K562 (cell line): ENCODE measurements around the gene ABCB4.
"Not testable (repeated sequence)": the region's sequence is repeated elsewhere in the genome, so short reads cannot be mapped to it uniquely, and the experiment has no call there.

ENCODE experiments used
- CHD4 ChIP-seq: fragments of 200-600 bp; sonication (generic); IDR thresholded peaks from 3 replicates; pipeline ENCODE4 v1.6.1; 2012; ENCODE audit warnings: low read depth, mild to moderate bottlenecking, mixed read lengths, low read length, inconsistent platforms; ENCODE audit not compliant: insufficient read depth, insufficient replicate concordance, poor library complexity, severe bottlenecking
- KLF10 ChIP-seq: fragments of 250-450 bp; sonication (Bioruptor Pico); IDR thresholded peaks from 2 replicates; pipeline ENCODE4 v1.6.1; 2021; ENCODE audit warnings: matching md5 sums
- MEIS2 ChIP-seq: fragments of 450-650 bp; IDR thresholded peaks from 2 replicates; pipeline ENCODE4 v1.6.1; 2014; ENCODE audit warnings: mild to moderate bottlenecking; ENCODE audit not compliant: partially characterized antibody
- RFX5 ChIP-seq: IDR thresholded peaks from 2 replicates; pipeline ENCODE4 v1.6.1; 2011; ENCODE audit warnings: low read depth, mild to moderate bottlenecking, improper control_type of control experiment, low read length
- TEAD1 ChIP-seq, 2 experiments: fragments of 450-650 bp in 1 of 2; sonication (generic) in 1 of 2; formaldehyde crosslinking; IDR thresholded peaks; 2 replicates each; pipeline versions ENCODE4 v1.4.0 to v1.8.0; 2020 to 2022; ENCODE audit warnings: mild to moderate bottlenecking in 2 of 2, missing genetic modification reagents in 1 of 2
- TF ChIP-seq, protein P1 (sequence below), 2 experiments: fragments of 450-650 bp in 1 of 2; IDR thresholded peaks; 2 replicates each; pipeline ENCODE4 v1.6.1; 2011 to 2017; ENCODE audit warnings: low read depth in 2 of 2, antibody characterized with exemption in 1 of 2, borderline replicate concordance in 1 of 2, low read length in 1 of 2, mild to moderate bottlenecking in 1 of 2, mixed read lengths in 1 of 2; ENCODE audit not compliant: control insufficient read depth in 1 of 2
- TF ChIP-seq, protein P2 (sequence below), 3 experiments: IDR thresholded peaks in 2 of 3; conservative IDR thresholded peaks in 1 of 3; 2 replicates each; pipeline ENCODE4 v1.5.1; 2011 to 2012; ENCODE audit warnings: low read length in 3 of 3, mild to moderate bottlenecking in 3 of 3, control low read depth in 2 of 3, improper control_type of control experiment in 1 of 3, inconsistent platforms in 1 of 3, low read depth in 1 of 3, mixed read lengths in 1 of 3, moderate library complexity in 1 of 3; ENCODE audit not compliant: insufficient read depth in 2 of 3

DNA sequence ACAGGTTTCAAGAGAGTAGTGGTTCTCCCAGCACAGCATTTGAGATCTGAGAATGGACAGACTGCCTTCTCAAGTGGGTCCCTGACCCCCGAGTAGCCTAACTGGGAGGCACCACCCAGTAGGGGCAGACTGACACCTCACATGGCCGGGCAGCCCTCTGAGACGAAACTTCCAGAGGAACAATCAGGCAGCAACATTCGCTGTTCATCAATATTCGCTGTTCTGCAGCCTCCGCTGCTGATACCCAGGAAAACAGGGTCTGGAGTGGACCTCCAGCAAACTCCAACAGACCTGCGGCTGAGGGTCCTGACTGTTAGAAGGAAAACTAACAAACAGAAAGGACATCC is 10.0 kb downstream of the ABCB4 start:
- TF ChIP-seq, protein P1, sequence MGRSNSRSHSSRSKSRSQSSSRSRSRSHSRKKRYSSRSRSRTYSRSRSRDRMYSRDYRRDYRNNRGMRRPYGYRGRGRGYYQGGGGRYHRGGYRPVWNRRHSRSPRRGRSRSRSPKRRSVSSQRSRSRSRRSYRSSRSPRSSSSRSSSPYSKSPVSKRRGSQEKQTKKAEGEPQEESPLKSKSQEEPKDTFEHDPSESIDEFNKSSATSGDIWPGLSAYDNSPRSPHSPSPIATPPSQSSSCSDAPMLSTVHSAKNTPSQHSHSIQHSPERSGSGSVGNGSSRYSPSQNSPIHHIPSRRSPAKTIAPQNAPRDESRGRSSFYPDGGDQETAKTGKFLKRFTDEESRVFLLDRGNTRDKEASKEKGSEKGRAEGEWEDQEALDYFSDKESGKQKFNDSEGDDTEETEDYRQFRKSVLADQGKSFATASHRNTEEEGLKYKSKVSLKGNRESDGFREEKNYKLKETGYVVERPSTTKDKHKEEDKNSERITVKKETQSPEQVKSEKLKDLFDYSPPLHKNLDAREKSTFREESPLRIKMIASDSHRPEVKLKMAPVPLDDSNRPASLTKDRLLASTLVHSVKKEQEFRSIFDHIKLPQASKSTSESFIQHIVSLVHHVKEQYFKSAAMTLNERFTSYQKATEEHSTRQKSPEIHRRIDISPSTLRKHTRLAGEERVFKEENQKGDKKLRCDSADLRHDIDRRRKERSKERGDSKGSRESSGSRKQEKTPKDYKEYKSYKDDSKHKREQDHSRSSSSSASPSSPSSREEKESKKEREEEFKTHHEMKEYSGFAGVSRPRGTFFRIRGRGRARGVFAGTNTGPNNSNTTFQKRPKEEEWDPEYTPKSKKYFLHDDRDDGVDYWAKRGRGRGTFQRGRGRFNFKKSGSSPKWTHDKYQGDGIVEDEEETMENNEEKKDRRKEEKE (IDR thresholded peaks at IDR 0.05; ENCODE audit: borderline replicate concordance in 1 of 2, control insufficient read depth in 1 of 2, low read depth in 2 of 2, low read length in 1 of 2) = not testable (repeated sequence)
- TF ChIP-seq TEAD1 (CRISPR knock-in tag; IDR thresholded peaks at IDR 0.05); CHD4; KLF10 (CRISPR knock-in tag); MEIS2; RFX5: not testable (repeated sequence)
- TF ChIP-seq, protein P2, sequence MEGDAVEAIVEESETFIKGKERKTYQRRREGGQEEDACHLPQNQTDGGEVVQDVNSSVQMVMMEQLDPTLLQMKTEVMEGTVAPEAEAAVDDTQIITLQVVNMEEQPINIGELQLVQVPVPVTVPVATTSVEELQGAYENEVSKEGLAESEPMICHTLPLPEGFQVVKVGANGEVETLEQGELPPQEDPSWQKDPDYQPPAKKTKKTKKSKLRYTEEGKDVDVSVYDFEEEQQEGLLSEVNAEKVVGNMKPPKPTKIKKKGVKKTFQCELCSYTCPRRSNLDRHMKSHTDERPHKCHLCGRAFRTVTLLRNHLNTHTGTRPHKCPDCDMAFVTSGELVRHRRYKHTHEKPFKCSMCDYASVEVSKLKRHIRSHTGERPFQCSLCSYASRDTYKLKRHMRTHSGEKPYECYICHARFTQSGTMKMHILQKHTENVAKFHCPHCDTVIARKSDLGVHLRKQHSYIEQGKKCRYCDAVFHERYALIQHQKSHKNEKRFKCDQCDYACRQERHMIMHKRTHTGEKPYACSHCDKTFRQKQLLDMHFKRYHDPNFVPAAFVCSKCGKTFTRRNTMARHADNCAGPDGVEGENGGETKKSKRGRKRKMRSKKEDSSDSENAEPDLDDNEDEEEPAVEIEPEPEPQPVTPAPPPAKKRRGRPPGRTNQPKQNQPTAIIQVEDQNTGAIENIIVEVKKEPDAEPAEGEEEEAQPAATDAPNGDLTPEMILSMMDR (IDR thresholded peaks at IDR 0.05 in 2 of 3, conservative IDR thresholded peaks at IDR 0.05 in 1 of 3; ENCODE audit: insufficient read depth in 2 of 3, low read depth in 1 of 3, low read length in 3 of 3) = not testable (repeated sequence)
